H1 (cell line): ENCODE data around the gene MACROD1. TPM values are rescaled to one million over a fixed set of nuclear protein-coding genes. Genes with fewer than 3 reads are reported as not detected.

ENCODE experiments used
- CHD1 ChIP-seq: IDR thresholded peaks from 2 replicates; pipeline ENCODE4 v1.6.1; 2012; ENCODE audit warnings: low read depth, low read length, improper control_type of control experiment
- CHD2 ChIP-seq: IDR thresholded peaks from 2 replicates; pipeline ENCODE4 v1.6.1; 2012; ENCODE audit warnings: low read length, improper control_type of control experiment
- PHF8 ChIP-seq: fragments of 200-600 bp; sonication (generic); conservative IDR thresholded peaks from 2 replicates; pipeline ENCODE4 v1.7.1; 2012; ENCODE audit warnings: low read depth, mild to moderate bottlenecking, inconsistent platforms, low read length, moderate library complexity
- POLR2A ChIP-seq, 2 experiments: IDR thresholded peaks; 1 replicate in 1 of 2; 2 replicates in 1 of 2; pipeline ENCODE4 v1.6.1; 2011; ENCODE audit warnings: low read depth in 2 of 2, low read length in 2 of 2, mild to moderate bottlenecking in 2 of 2; ENCODE audit errors: control extremely low read depth in 1 of 2
- POU5F1 ChIP-seq: IDR thresholded peaks from 2 replicates; pipeline ENCODE4 v1.6.1; 2011; ENCODE audit warnings: low read depth, mild to moderate bottlenecking, low read length, moderate library complexity
- SIN3A ChIP-seq, 2 experiments: IDR thresholded peaks in 1 of 2; conservative IDR thresholded peaks in 1 of 2; 2 replicates each; pipeline ENCODE4 v1.6.1; 2011 to 2012; ENCODE audit warnings: low read length in 2 of 2, improper control_type of control experiment in 1 of 2, low read depth in 1 of 2, mild to moderate bottlenecking in 1 of 2
- TEAD4 ChIP-seq: IDR thresholded peaks from 2 replicates; pipeline ENCODE4 v1.6.1; 2012; ENCODE audit warnings: low read depth, low read length, inconsistent platforms, mixed read lengths
- polyA plus RNA-seq, 7 experiments: library from polyadenylated mRNA; depleted of rRNA in 3 of 7; stranded (reverse) in 5 of 7; unstranded in 2 of 7; fragments of >200 nt in 5 of 7; fragments of 200-250 nt in 2 of 7; gene quantifications; 1 replicate in 5 of 7; 2 replicates in 1 of 7; 4 replicates in 1 of 7; pipeline versions ENCODE4 v1.2.1 to v1.2.3, GENCODE V29; 2011 to 2013; ENCODE audit warnings: missing spikeins in 2 of 7, mixed read lengths in 2 of 7
- total RNA-seq: library from RNA; stranded (reverse); fragmentation: NEBNext Ultra II Directional; extraction: Animal tissue kit (Norgen Biotek cat#: 25700); gene quantifications from 2 replicates; pipeline ENCODE4 v1.2.1, GENCODE V29; 2021
- TF ChIP-seq, protein P1 (sequence below): fragments of 300-600 bp; sonication (generic); IDR thresholded peaks from 2 replicates; pipeline ENCODE4 v1.7.1; 2012; ENCODE audit warnings: low read length, moderate library complexity, mild to moderate bottlenecking, inconsistent platforms; ENCODE audit not compliant: insufficient replicate concordance
- TF ChIP-seq, protein P2 (sequence below): IDR thresholded peaks from 2 replicates; pipeline ENCODE4 v1.6.1; 2011; ENCODE audit warnings: low read depth, mild to moderate bottlenecking, low read length; ENCODE audit not compliant: insufficient read depth

MACROD1 gene
- total and polyA plus RNA-seq, 2 of the 8 experiments (the other 6 are each of a cell fraction or from before 2014, with no cell fraction given), result 19.5 to 34.1 TPM

DNA sequence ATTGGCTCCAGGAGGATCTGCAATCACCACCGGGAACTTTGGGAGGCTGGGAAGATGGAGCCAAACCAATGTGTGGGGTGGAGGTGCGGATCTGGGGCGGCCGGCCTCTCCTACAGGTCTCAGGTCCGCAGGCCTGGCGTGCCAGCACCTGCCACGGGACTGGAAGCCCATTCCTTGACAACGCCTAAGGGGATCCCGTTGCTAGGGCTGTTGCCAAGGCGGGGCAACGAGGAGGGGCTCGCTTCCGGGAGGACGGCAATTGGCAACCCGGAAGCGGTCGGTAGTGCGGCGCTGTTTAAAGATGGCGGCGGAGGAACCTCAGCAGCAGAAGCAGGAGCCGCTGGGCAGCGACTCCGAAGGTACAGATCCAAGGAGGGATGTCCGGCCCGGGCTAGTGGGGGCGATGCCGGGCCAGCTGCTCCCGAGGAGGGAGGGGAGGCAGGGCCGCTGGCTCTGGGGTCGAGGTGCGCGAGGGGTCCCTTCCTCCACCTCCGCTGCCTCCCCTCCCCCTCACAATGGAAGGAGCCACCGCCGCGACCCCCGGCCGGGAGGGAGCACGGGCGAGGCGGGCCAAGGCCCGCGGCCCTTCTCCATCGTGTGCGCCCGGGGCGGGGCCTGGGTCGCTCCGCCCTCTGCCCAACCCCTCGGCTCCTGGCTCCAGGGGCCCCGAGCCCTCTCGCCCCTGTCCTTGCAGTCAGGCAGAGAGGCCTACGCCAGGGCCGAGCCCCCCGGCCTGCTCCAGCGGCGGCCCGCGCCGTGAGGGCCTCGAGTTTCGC, 179.6 kb downstream of the MACROD1 start, which contains the start of gene OTUB1 (continued):
- TF ChIP-seq, protein P1, sequence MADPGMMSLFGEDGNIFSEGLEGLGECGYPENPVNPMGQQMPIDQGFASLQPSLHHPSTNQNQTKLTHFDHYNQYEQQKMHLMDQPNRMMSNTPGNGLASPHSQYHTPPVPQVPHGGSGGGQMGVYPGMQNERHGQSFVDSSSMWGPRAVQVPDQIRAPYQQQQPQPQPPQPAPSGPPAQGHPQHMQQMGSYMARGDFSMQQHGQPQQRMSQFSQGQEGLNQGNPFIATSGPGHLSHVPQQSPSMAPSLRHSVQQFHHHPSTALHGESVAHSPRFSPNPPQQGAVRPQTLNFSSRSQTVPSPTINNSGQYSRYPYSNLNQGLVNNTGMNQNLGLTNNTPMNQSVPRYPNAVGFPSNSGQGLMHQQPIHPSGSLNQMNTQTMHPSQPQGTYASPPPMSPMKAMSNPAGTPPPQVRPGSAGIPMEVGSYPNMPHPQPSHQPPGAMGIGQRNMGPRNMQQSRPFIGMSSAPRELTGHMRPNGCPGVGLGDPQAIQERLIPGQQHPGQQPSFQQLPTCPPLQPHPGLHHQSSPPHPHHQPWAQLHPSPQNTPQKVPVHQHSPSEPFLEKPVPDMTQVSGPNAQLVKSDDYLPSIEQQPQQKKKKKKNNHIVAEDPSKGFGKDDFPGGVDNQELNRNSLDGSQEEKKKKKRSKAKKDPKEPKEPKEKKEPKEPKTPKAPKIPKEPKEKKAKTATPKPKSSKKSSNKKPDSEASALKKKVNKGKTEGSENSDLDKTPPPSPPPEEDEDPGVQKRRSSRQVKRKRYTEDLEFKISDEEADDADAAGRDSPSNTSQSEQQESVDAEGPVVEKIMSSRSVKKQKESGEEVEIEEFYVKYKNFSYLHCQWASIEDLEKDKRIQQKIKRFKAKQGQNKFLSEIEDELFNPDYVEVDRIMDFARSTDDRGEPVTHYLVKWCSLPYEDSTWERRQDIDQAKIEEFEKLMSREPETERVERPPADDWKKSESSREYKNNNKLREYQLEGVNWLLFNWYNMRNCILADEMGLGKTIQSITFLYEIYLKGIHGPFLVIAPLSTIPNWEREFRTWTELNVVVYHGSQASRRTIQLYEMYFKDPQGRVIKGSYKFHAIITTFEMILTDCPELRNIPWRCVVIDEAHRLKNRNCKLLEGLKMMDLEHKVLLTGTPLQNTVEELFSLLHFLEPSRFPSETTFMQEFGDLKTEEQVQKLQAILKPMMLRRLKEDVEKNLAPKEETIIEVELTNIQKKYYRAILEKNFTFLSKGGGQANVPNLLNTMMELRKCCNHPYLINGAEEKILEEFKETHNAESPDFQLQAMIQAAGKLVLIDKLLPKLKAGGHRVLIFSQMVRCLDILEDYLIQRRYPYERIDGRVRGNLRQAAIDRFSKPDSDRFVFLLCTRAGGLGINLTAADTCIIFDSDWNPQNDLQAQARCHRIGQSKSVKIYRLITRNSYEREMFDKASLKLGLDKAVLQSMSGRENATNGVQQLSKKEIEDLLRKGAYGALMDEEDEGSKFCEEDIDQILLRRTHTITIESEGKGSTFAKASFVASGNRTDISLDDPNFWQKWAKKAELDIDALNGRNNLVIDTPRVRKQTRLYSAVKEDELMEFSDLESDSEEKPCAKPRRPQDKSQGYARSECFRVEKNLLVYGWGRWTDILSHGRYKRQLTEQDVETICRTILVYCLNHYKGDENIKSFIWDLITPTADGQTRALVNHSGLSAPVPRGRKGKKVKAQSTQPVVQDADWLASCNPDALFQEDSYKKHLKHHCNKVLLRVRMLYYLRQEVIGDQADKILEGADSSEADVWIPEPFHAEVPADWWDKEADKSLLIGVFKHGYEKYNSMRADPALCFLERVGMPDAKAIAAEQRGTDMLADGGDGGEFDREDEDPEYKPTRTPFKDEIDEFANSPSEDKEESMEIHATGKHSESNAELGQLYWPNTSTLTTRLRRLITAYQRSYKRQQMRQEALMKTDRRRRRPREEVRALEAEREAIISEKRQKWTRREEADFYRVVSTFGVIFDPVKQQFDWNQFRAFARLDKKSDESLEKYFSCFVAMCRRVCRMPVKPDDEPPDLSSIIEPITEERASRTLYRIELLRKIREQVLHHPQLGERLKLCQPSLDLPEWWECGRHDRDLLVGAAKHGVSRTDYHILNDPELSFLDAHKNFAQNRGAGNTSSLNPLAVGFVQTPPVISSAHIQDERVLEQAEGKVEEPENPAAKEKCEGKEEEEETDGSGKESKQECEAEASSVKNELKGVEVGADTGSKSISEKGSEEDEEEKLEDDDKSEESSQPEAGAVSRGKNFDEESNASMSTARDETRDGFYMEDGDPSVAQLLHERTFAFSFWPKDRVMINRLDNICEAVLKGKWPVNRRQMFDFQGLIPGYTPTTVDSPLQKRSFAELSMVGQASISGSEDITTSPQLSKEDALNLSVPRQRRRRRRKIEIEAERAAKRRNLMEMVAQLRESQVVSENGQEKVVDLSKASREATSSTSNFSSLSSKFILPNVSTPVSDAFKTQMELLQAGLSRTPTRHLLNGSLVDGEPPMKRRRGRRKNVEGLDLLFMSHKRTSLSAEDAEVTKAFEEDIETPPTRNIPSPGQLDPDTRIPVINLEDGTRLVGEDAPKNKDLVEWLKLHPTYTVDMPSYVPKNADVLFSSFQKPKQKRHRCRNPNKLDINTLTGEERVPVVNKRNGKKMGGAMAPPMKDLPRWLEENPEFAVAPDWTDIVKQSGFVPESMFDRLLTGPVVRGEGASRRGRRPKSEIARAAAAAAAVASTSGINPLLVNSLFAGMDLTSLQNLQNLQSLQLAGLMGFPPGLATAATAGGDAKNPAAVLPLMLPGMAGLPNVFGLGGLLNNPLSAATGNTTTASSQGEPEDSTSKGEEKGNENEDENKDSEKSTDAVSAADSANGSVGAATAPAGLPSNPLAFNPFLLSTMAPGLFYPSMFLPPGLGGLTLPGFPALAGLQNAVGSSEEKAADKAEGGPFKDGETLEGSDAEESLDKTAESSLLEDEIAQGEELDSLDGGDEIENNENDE, result no peak
- TF ChIP-seq POLR2A (IDR thresholded peaks at IDR 0.05; ENCODE audit: control extremely low read depth in 1 of 2, low read depth in 2 of 2, low read length in 2 of 2) (peak; percentile 94 to 97), PHF8 (peak; percentile 99), SIN3A (conservative IDR thresholded peaks at IDR 0.05 in 1 of 2, IDR thresholded peaks at IDR 0.05 in 1 of 2; ENCODE audit: low read depth in 1 of 2, low read length in 2 of 2) (peak in 1 of 2 experiments; percentile 97; a peak in 2 of 4 replicates), CHD1 (peak; percentile 45; the same call in 1 of the 2 replicates), TEAD4 (no peak), CHD2 (no peak), POU5F1 (no peak)
- TF ChIP-seq, protein P2, sequence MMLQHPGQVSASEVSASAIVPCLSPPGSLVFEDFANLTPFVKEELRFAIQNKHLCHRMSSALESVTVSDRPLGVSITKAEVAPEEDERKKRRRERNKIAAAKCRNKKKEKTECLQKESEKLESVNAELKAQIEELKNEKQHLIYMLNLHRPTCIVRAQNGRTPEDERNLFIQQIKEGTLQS, result no peak
